CD4-positive, alpha-beta T cell treated with Interleukin-1 beta for 1 hour (primary cell): ENCODE results near the gene ARAF.
A peak's percentile ranks its signal among the peaks of the same experiment; 100 is the strongest.
"Not testable (repeated sequence)": the region's sequence is repeated elsewhere in the genome, so short reads cannot be mapped to it uniquely, and the experiment has no call there.

Source experiments
- DNase-seq, 2 donors: peaks; one replicate each; pipeline ENCODE4 v3.0.0-alpha.2; 2020 to 2022

ARAF gene

DNA sequence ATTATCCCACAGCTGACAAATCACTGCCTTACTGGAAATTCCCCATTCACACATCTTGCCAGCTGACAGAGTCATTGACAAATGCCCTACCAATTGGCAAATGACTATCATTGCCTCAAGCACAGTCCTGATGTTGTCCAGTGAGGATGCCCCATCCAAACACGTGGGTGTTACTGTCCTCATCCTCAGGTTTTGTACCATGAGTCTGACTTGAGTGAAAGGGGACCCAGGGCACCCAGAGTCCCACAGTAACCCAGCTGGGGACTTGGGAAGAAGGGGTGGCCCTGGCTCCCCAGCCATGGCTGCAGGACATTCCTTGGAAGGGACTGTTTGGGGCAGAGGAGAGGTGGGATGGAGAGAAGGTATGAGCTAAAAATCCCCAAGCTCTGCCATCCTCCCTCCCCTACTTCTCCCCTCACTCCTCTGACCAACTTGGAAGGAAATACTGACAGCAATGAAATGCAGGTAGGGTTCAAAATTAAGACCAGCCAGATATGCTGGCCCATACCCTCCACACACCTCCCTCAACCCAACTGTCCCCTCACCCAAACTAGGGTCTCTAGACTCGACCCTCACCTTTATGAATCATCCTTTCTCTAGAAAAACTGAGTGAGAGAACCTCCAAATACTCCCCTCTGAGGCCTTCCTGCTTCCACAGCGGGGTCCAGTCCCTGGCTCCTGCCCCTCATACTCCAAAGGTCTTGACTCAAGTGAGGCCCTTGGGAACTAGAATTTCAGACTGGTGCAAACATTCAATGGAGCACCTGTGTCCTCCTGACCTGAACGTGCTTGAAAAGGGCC is 26.3 kb downstream of the ARAF start:
- DNase-seq: no peak

DNA sequence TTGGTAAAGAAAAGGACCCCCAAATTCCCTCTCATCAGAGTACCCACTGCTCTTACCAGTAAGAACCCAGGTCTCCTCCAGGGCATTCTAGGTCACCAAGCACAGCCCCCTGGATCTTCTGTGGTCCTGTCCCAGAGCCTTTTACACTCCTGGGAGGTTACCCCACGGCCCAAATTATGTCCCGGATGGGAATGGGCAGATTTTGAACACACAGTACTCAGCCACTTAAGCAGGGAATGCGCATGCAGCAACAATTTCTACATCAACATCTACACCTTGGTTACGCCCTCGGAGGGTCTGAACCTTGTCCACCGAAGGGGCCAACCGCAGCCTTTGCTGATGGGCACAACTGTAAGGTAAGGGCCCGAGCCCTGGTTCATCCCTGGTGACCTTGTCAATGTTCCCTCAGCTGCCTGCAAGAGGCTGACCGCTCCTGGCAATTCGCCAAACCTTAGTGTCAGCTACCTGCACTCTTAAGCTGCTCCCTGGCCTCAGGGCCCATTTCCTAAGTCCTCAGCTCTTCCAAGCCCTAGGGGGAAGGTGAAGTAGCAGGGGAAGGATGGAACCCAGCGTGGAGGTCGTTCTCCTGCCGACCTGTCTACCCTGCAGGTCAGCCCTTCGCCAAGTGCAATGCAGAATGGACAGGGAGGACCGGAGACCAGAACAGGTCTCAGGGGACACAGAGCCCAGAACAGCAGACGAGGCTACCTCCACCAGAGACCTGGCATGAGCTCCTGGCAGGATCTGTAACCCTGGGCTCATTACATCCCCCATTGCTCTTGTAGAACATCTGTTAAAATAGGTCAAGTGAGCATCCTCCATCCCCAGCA is 27.1 kb downstream of the ARAF start:
- DNase-seq: no peak

GRCh38 chrX:47590984-47591383 is 30.0 kb downstream of the ARAF start:
- no peak for DNase-seq

GRCh38 chrX:47593522-47593921 is 32.5 kb downstream of the ARAF start:
- DNase-seq: no peak

GRCh38 chrX:47595716-47596251 is 34.8 kb downstream of the ARAF start:
- no peak for DNase-seq

DNA sequence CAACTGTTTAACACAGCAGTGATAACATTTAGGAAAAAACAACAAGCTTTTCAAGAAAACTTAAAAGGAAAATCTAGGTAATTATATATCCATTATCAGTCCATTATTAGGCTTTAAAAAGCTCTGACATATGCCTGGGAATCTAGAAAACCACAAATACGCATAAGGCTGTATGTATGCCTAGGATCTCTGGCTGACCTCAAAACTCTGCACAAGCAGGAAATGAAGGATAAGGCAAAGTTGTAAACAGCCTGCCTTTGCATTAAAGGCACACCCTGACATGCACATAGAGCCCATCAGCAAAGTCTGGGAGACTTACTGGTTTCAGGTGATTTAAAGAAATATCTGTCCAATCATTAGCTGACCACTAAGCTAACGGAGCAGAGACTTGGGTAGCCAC is 35.3 kb downstream of the ARAF start:
- DNase-seq: no peak

DNA sequence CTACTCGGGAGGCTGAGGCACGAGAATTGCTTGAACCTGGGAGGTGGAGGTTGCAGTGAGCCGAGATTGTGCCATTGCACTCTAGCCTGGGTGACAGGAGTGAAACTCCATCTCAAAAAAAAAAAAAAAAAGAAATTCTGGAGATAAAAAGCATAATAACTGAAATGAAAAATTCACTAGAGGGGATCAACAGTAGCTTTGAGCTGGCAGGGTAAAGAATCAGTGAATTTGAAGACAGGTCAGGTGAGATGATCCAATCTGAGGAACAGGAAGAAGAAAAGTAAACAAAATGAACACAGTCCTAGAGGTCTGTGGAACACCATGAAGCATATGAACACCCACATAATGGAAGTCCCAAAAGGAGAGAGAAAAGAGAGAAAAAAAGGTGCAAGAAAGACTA is 36.2 kb downstream of the ARAF start:
- DNase-seq: no peak

DNA sequence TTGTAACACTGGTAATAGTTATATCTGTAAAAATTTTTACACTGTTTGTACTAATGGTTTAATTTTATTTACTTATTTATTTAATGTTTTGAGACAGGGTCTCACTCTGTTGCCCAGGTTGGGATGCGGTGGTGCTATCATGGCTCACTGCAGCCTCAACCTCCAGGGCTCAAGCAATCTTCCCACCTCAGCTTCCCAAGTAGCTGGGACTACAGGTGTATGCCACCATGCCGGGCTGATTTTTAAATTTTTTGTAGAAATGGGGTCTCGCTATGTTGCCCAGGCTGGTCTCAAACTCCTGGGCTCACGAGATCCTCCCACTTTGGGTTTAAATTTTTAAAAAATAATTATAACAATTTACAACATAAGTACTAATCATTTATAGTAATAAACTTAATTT is 42.1 kb downstream of the ARAF start:
- not testable (repeated sequence) for DNase-seq

- no peak for DNase-seq
Measured at GRCh38 chrX:47605024-47605423, 44.0 kb downstream of the ARAF start.

DNA sequence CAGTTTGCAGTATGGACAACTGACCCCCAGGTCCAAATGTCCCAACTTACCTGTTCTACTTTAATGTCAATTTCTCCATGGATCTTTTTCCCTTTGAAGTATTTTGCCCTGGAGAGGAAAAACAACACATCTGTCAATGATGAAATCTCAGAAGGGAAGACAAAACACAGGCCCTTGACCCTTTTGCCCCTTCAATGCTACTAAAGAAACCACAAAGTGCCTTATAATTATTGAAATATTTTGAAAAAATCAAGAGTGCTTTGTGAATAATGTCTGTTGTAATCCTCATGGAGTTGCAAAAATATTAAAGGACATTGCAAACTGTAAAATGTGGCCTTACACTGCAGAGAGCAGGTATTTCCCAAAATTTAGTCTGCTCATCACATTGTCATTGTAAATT is 46.1 kb downstream of the ARAF start:
- no peak for DNase-seq

DNA sequence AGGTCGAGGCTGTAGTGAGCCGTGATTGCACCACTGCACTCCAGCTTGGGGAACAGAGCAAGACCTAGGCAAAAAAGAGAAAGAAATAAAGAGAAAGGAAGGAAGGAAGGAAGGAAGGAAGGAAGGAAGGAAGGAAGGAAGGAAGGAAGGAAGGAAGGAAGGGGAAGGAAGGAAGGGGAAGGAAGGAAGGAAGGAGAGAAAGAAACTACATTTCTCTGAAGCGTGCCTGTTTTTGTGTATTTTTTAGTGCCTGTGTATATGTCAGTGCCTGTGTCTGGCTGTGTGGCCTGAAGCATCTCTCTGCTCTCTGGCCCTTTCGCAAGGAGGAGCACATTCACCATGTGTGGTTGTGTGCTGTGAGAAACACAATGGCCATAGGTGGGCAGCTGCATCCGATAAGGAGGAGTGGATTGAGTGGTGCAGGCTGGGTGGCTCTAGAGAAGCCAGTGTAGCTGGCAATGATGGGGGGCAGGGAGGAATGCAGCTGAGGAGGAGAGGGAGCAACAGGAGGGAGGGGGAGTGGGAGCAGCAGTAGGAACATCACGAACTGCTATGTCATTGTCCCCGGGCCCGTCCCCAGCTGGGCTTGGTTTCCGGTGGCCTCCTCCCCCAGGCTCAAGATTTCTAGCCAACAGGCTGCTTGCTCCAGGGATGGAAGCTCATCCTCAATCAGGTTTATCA is 47.3 kb downstream of the ARAF start:
- no peak for DNase-seq

DNA sequence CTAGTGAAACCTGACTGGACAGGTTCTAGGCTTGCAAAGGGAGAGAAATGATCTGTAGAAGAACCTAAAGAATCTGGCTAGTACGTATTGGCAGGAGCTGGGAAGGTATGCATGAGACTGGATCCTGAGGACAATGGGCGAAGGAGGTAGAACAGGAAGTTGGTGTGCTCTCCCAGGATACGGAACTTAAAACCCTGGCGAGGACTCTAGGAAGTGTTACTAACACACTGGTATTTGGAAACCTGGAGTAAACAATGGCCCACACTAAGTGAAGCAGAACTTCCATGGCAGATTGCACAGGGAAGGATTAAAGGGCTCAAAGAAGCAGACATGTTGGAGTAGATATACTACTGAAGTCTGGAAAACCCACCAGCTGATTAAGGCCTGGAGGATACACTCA is 49.5 kb downstream of the ARAF start:
- DNase-seq: no peak

DNA sequence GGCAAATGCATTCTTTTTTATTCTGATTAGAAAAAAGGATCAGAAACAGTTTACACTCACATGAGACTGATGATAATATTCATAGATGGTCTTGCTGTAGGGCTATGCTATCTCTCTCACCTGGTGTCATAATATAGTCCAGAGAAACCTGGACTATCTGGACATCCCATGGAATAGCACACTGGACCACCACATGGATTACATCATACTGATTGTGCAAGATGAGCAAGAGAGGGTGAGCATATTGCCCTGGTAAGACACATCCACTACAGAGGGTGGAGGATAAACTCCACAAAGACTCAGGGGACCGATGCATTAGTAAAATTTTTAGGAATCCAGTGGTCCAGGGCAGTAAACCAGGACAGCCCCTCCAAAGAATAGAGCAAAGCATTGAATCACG is 50.5 kb downstream of the ARAF start:
- DNase-seq: no peak

DNA sequence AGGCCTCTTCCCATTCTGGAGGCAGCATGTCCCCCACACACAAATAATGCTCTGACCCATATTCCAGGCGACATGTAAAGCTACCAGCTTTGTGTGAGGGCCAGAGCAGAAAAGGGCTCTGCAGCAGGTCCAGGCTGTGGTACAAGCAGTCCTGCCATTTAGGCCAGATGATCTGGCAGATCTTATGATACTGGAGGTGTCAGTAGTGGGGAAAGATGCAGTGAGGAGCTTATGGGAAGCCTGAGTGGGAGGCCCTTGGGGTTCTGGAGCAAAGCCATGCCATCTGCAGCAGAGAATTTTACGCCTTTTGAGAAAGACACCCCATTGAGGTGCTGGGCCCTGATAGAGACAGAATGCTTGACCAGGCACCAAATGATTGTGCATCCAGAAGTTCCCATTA is 50.9 kb downstream of the ARAF start:
- no peak for DNase-seq

- DNase-seq: no peak
Measured at GRCh38 chrX:47612418-47612817, 51.4 kb downstream of the ARAF start.

DNA sequence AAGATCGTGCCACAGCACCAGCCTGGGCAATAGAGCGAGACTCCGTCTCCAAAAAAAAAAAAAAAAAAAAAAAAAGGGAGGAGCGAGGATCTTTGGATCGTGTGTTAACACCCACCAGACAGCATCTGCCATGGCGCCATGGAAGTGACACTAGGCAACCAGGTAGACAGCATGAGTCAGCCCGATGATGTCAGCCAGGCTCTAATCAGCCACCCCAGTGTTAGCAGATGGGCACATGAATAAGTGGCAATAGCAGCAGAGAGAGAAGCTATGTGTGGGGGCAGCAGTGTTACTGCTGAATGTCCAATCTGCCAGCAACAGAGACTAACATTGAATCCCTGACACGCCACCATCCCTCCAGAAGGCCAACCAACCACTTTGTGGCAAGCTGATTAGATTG is 52.1 kb downstream of the ARAF start:
- no peak for DNase-seq

GRCh38 chrX:47614618-47615017 is 53.6 kb downstream of the ARAF start:
- DNase-seq: no peak

DNA sequence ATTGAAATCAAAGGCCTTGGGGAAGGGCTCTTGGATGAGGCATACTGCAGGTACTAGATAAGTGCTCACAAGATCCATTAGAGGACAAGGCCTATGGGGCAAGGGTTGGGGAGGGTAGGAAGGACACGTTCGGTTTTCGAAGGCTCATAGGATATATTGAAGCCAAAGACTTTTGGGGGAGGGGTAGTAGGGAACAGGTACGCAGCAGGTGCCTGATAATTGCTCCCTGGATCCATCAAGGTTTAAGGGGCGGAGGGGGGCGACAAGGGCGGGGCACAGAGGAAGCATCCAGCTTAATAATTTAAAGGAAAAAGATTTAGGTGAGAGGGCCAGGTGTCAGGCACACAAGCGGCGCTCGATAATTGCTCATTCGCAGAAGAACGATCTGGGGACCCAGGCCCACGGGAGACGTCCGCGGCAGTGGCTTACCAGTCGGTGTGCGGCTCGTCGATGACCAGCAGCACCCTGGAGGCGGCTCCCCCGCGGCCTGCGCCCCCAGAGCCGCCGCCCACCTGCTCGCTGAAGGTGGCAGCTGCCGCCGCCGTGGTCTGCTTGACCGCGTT is 58.0 kb downstream of the ARAF start:
- no peak for DNase-seq

DNA sequence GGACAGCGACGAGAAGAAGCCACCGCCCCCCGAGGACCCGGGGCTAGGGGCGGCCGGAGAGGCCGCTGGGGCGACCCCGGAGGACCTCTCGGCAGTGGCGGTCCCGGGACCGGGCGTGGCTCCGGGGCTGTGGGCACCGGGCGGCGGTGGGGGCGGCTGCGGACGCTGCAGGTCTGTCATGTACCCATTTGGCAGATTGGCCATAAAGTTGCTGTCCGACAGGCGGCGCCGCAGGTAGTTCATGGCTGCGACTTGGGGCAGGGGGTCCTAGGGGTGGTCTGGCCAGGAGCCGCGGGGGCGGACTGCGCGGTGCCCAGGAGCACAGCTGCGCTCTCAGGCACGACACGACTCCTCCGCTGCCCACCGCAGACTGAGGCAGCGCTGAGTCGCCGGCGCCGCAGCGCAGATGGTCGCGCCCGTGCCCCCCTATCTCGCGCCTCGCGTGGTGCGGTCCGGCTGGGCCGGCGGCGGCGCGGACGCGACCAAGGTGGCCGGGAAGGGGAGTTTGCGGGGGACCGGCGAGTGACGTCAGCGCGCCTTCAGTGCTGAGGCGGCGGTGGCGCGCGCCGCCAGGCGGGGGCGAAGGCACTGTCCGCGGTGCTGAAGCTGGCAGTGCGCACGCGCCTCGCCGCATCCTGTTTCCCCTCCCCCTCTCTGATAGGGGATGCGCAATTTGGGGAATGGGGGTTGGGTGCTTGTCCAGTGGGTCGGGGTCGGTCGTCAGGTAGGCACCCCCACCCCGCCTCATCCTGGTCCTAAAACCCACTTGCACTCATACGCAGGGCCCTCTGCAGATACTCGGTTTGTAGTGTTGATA is 58.7 kb downstream of the ARAF start, which contains the start of gene SYN1:
SYN1 (minus strand) TSS at position 372 of the 817 bp plus-strand sequence; CDS start at position 243, 129 bp downstream.
- DNase-seq: peak; percentile 85 to 86

GRCh38 chrX:47620303-47620685 is 59.3 kb downstream of the ARAF start:
- no peak for DNase-seq
